HG03039 (cell line): ENCODE results near the gene TLE4.
"Not testable (repeated sequence)": the region's sequence is repeated elsewhere in the genome, so short reads cannot be mapped to it uniquely, and the experiment has no call there.

ENCODE experiments used
- ATAC-seq: cut with Tn5 transposase; IDR thresholded peaks from one replicate; pipeline ENCODE4 v1.9.1; 2021; ENCODE audit warnings: mild to moderate bottlenecking, moderate library complexity; ENCODE audit not compliant: unreplicated experiment

The TLE4 gene

GRCh38 chr9:79709743-79710674 is 138.2 kb downstream of the TLE4 start:
- ATAC-seq = no peak

- no peak for ATAC-seq
Measured at GRCh38 chr9:79711874-79712273, 140.1 kb downstream of the TLE4 start.

- ATAC-seq = no peak
Measured at GRCh38 chr9:79719021-79719420, 147.3 kb downstream of the TLE4 start.

DNA sequence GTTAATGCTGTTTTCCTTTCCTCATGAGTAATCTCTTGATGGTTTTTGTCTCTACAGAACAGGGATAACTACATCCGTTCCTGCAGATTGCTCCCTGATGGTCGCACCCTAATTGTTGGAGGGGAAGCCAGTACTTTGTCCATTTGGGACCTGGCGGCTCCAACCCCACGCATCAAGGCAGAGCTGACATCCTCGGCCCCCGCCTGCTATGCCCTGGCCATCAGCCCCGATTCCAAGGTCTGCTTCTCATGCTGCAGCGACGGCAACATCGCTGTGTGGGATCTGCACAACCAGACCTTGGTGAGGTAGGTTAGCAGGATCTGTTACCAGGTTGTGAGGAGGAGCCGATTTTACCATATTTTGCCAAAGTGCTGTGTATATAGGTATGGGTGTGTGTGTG is 148.2 kb downstream of the TLE4 start:
- ATAC-seq = no peak

- ATAC-seq = peak; percentile 78
Measured at GRCh38 chr9:79731171-79731890, 159.6 kb downstream of the TLE4 start.

DNA sequence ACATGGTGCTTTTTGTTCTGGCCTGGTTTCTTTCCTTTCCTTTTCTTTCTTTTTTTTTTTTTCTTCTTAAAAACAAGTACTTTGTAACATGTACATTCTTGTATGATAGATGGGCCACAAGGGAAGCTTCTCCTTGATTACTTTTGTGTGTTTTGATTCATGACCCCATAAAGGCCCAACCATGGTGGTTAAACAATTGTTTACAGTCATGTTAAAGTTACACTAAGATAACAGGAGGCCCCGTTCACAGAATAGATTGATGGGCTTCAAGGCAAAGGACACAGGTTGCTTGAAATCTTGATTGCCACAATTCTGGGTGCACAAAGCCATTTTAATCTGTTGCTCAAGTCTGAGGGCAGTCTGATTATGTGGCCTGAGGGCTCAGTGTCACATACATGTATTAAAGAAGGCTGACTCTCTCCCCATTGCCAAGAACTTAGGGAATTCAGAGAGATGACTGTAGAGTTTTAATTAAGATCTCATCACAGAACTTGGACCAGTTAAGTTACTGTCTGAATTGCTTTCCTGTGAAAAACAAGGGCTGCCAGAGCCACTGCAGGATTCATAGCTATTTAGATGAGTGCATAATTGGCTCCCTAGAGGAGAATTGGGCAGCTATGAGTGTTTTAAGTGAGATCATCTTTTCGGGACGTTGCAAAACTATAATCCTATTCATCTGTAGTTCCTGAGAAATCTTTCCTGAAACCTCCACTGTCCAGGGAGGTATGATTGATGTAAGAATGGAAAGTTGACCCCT is 163.4 kb downstream of the TLE4 start:
- ATAC-seq = no peak

DNA sequence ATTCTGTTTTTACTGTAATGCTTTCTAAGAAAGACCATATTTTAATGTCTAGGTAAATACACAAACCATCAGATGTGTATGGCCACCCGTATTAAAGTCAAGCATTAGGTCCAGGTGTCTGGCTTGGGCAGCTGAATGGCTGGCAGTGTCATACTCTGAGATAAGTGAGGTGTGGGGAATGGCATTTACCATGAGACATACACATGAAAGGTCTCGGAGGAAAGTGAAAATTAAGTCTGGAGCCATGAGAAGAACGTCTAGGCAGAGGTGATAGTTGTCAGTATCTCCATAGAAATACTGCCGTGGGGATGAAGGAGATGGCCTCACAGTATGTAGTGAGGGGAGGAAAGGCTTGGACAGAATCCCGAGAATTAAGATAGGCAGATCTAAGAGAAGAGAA is 164.3 kb downstream of the TLE4 start:
- ATAC-seq = no peak

DNA sequence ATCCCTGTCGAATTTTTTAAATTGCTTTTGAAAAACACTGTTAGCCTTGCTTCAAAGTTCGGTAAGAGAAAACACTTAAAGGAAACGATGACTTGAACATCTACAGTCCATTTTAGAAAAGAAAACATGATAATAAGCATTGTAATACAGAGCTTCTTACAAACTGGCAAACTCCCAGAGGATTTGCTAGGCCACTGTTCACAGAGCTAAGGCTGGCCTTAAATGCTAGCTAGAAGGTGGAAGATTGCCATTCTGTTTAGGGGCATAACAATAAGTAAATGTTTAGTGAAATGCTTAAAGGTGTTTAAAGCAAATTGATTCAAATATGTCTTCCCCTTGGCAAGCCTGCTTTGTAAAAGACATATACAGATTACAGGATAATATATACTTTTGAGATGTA is 169.6 kb downstream of the TLE4 start:
- no peak for ATAC-seq

GRCh38 chr9:79742110-79742721 is 170.5 kb downstream of the TLE4 start:
- ATAC-seq = no peak

- no peak for ATAC-seq
Measured at GRCh38 chr9:79744521-79744920, 172.8 kb downstream of the TLE4 start.

GRCh38 chr9:79745752-79746336 is 174.1 kb downstream of the TLE4 start:
- no peak for ATAC-seq

- not testable (repeated sequence) for ATAC-seq
Measured at GRCh38 chr9:79751895-79752466, 180.2 kb downstream of the TLE4 start.

GRCh38 chr9:79756414-79756813 is 184.6 kb downstream of the TLE4 start:
- no peak for ATAC-seq

- ATAC-seq = no peak
Measured at GRCh38 chr9:79757074-79757473, 185.3 kb downstream of the TLE4 start.

- no peak for ATAC-seq
Measured at GRCh38 chr9:79757881-79758669, 186.3 kb downstream of the TLE4 start.

DNA sequence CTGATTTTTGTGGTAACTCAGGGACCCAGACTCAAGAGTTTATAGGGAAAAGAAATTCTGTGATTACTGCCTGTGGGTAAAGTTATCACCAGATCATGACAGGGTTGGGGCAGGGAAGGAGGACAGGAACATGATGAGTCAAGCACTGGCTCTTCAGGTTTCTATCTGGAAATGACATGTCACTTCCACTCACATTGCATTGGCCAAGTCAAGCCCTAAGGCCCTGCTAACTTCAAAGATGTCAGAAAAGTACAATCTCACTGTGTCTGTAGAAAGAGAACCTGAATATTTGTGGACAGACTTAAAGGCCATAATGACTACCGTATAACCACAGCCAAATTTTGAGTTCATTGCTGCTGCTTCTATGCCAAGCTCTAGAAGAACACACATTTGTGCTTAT is 187.7 kb downstream of the TLE4 start:
- no peak for ATAC-seq

DNA sequence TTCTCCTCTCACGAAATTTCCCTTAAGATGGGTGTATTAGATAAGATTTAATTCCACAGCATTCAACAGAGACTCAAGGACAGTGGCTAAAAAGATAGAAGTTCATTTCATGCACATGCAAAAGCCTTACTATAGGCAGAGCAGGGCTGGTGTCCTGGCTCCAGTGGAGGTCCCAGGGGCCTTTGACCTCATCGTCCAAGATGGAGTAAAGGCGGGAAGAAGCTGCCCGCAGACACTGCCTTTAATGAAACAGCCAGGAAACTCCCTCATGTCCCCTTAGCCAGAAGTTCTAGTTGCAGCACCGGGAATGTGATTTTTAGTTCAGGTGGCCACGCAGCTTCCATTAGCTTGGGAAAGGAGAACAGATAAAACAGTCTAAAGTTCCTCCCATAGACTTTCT is 190.3 kb downstream of the TLE4 start:
- ATAC-seq = no peak

DNA sequence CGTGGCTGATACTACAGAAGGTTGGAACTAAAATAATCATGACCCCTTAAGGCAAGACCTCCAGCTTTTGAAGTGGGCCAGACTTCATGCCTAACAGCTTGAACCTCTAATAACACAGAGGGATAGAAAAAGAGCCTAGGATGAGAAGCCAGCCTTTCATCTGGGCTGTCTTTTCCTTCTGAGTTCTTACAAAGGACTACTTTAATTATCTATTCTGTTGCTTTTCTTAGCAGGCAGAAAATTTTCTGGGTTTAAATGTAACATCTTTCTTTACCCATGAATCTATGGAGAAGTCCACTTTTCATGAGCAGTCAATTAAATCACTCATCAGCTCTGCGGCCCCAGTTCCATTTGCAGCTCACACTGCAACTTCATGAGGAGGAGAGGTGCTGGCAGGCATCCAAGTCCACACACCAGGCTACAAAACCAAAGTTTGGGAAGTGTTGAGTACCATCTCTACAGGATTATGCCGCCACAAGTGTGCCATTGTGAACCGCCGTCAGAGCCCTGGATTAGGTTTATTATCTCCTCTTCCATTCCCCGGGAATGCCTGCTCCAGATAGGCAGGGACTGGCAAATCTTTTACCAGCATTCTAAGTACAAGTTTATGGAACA is 192.0 kb downstream of the TLE4 start:
- ATAC-seq = no peak

- ATAC-seq = no peak
Measured at GRCh38 chr9:79764374-79764773, 192.6 kb downstream of the TLE4 start.
